Measurements from ENCODE around the gene TOX3. TPM values are rescaled to one million over a fixed set of nuclear protein-coding genes. Genes with fewer than 3 reads are reported as not detected.

The TOX3 gene
- total and polyA plus RNA-seq, 2 donors (not counting 3 experiments of a cell fraction or from before 2014, with no cell fraction given): not detected

GRCh38 chr16:52540910-52541309, 6.0 kb downstream of the TOX3 start:
- Histone ChIP-seq H3K4me1 (ENCODE audit: control insufficient read depth, extremely low read depth, insufficient read depth, low read length) (no peaks in the 10 kb centered on the region), H3K27ac (ENCODE audit: insufficient read depth, low read depth, low read length) (no peak overlapping the region), H3K9ac (replicated peaks; ENCODE audit: extremely low read depth, insufficient read depth, low read length) (no peak overlapping the region), H4K20me1 (replicated peaks; ENCODE audit: control insufficient read depth, extremely low read depth, insufficient read depth, low read length) (no peaks in the 10 kb centered on the region), H3K9me1 (replicated peaks; ENCODE audit: control insufficient read depth, extremely low read depth, insufficient read depth, low read length) (no peaks in the 10 kb centered on the region), H3K4me3 (replicated peaks in 1 of 3; ENCODE audit: insufficient read depth in 1 of 3, low read depth in 1 of 3, low read length in 3 of 3) (no peak overlapping the region), H3K36me3 (ENCODE audit: control insufficient read depth in 2 of 2, extremely low read depth in 1 of 2, insufficient read depth in 2 of 2, low read length in 2 of 2) (no peaks in the 10 kb centered on the region), H3K9me3 (replicated peaks; ENCODE audit: control insufficient read depth, insufficient read depth, low read length) (no peaks in the 10 kb centered on the region), H3K27me3 (ENCODE audit: control insufficient read depth in 2 of 2, insufficient read depth in 2 of 2, low read length in 2 of 2) (peaks cover 9 to 16% of the 10 kb centered on the region in 2 experiments), H3K4me2 (ENCODE audit: insufficient read depth, low read length) (no peak overlapping the region), H2AFZ (ENCODE audit: low read depth, low read length) (no peak overlapping the region), H3K79me2 (ENCODE audit: control insufficient read depth, insufficient read depth, low read length) (no peaks in the 10 kb centered on the region)
- FAIRE-seq: no peak
- no TSS peak for BruUV-seq (replicated peaks)
- no peak for DNase-seq (ENCODE audit: low read depth, low spot score)
- ChIA-PET CTCF (no interaction called here), POLR2A (no interaction called here)
- intact Hi-C loops (cut with micrococcal nuclease) (no loop called here), dilution Hi-C loops (cut with MboI; ENCODE audit: extremely low pct_ligation_motif_present, low sequenced_read_pairs) (no loop called here)
- TF ChIP-seq EZH2 (IDR thresholded peaks at IDR 0.05; ENCODE audit: borderline replicate concordance, low read depth, low read length, severe bottlenecking) (no peak), CTCF (IDR thresholded peaks at IDR 0.05; ENCODE audit: extremely low read depth in 1 of 2, insufficient read depth in 1 of 2, low read depth in 1 of 2, low read length in 2 of 2) (no peak), GATA2 (IDR thresholded peaks at IDR 0.05; ENCODE audit: insufficient read depth, insufficient read length, low read depth, low read length) (no peak), JUN (IDR thresholded peaks at IDR 0.05; ENCODE audit: borderline replicate concordance, insufficient read depth, insufficient read length, low read depth) (no peak), POLR2A (IDR thresholded peaks at IDR 0.05; ENCODE audit: low read depth, low read length) (no peak), MAX (IDR thresholded peaks at IDR 0.05; ENCODE audit: insufficient read depth, insufficient read length) (no peak), FOS (IDR thresholded peaks at IDR 0.05; ENCODE audit: borderline replicate concordance, insufficient read depth, low read length) (no peak), POLR2AphosphoS5 (IDR thresholded peaks at IDR 0.05; ENCODE audit: insufficient read depth, low read depth, low read length) (no peak), MYC (IDR thresholded peaks at IDR 0.05; ENCODE audit: low read depth, low read length) (no peak)
